ENCODE results near the gene EEIG1. TPM values are rescaled to one million over a fixed set of nuclear protein-coding genes. Genes with fewer than 3 reads are reported as not detected.

EEIG1 gene
- 4.1 and 8.6 TPM in 2 replicates for total RNA-seq

GRCh38 chr9:127980706-127981558, at the start of gene EEIG1:
Gene EEIG1 (minus strand): TSS chr9:127980989. CDS start chr9:127980137, 852 bp downstream.

GRCh38 chr9:127937388-127938297, 43.1 kb downstream of the EEIG1 start, which contains the start of gene DPM2:
Gene DPM2 (minus strand): TSS chr9:127937854. CDS start chr9:127937820, 34 bp downstream.

Other genes with a start within 250 kb of the EEIG1 start
- gene TOR2A, start 245.7 kb downstream of the EEIG1 start, total RNA-seq = 13.6 and 17.7 TPM in 2 replicates
- 0.21 TPM in 1 of 2 replicates, not detected in the other for gene SH2D3C, start 202.3 kb downstream of the EEIG1 start, total RNA-seq
- gene CDK9, start 195.0 kb downstream of the EEIG1 start, total RNA-seq = 16.2 and 26.1 TPM in 2 replicates
- 71.9 and 77.8 TPM in 2 replicates for gene FPGS, start 178.1 kb downstream of the EEIG1 start, total RNA-seq
- 0.88 and 2.0 TPM in 2 replicates for gene ENG, start 126.3 kb downstream of the EEIG1 start, total RNA-seq
- gene AK1, start 103.3 kb downstream of the EEIG1 start, total RNA-seq = 26.3 and 47.5 TPM in 2 replicates
- 37.7 and 38.1 TPM in 2 replicates for gene ST6GALNAC6, start 81.4 kb downstream of the EEIG1 start, total RNA-seq
- 44.8 and 45.3 TPM in 2 replicates for gene ST6GALNAC4, start 63.9 kb downstream of the EEIG1 start, total RNA-seq
- gene PIP5KL1, start 50.2 kb downstream of the EEIG1 start, total RNA-seq = 6.6 and 16.0 TPM in 2 replicates
- gene DPM2, start 43.1 kb downstream of the EEIG1 start, total RNA-seq = 23.0 and 30.4 TPM in 2 replicates
- 8.2 and 10.0 TPM in 2 replicates for gene NAIF1, start 86.3 kb upstream of the EEIG1 start, total RNA-seq
- 10.8 and 12.4 TPM in 2 replicates for gene SLC25A25, start 87.2 kb upstream of the EEIG1 start, total RNA-seq
- gene PTGES2, start 146.7 kb upstream of the EEIG1 start, total RNA-seq = 103 and 109 TPM in 2 replicates
- gene LCN2, start 168.5 kb upstream of the EEIG1 start, total RNA-seq = 24.7 and 33.4 TPM in 2 replicates
- gene BBLN, start 179.3 kb upstream of the EEIG1 start, total RNA-seq = 251 and 413 TPM in 2 replicates
- gene CIZ1, start 210.6 kb upstream of the EEIG1 start, total RNA-seq = 34.8 and 47.4 TPM in 2 replicates
- 0.65 and 1.5 TPM in 2 replicates for gene DNM1, start 222.4 kb upstream of the EEIG1 start, total RNA-seq